COR-L47 (cell line): ENCODE data around the gene CHN1.

ENCODE experiments used
- DNase-seq: peaks from one replicate; lab custom pipeline; 2025; lab: John Stamatoyannopoulos, UW

The CHN1 gene

GRCh38 chr2:174826051-174826450 lies 179.1 kb downstream of the CHN1 start:
- DNase-seq = no peak

DNA sequence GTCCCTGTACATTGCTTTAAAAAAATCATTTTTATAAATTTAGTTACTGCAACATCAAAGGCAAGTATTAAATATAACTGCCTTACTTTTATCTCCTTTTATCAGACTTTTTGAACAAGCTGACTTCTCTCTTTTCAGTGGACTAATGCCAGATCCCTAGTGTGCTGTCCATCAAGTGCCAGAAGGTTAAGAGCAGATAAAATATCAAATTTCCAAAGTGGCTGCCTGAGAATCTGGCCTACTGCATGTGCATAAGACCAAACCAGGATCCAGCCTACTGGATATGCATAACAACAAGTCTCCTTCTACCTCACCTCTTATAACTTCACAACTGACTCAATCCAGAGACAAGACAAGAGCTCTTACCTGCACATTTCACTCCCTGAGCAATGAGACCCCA lies 181.1 kb downstream of the CHN1 start:
- DNase-seq = no peak

- DNase-seq = no peak
Measured at GRCh38 chr2:174821628-174822027, 183.6 kb downstream of the CHN1 start.

DNA sequence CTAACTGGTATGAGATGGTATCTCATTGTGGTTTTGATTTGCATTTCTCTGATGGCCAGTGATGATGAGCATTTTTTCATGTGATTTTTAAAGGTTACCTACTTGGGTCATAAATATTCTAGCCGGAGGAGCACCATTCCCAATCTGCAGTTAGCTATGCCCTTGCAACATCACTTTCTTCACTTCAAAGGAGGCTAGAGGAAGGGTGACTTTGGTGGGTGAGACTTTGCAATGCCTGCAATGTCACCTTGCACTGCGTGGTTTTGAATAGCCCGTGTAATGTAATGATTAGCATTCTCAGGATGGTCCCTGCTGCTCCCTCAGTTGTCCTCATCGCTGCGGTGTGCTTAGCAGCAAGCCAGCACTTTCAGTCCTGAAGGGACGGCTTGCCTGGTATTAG lies 184.8 kb downstream of the CHN1 start:
- no peak for DNase-seq

DNA sequence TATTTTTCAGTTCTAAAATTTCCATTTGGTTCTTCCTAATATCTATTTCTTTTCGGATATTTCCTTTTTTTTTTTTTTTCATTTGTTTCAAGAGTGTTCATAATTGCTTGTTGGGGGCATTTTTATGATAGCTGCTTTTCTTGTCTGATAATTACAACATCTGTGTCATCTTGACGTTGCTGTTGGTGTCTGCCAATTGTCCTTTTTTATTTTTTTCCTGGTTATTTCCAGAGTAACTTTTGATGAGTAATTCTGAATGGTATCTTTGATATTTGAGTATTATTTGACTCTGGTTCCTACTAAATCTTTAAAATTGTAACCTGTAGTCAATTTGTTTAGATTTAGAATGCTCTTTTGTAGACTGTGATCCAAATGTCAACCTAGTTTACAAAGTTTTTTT lies 189.7 kb downstream of the CHN1 start:
- no peak for DNase-seq

DNA sequence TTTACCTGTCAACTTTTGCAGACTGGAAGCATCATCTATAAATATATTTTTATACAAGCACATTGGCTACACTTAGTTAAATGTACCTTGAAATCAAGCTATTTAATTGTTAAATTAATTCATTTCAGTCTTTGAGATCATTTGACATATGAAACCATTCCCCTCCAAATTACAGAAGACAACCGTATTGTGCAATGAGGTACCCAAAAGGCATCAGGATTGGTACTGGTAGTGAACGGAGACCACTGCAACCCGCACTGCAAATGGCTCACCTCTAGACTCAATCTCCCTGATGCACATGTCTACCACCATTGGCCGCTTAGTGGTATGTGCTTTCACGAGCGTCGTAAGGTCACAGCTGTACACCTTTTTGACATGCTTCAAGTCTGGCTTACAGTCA lies 193.1 kb downstream of the CHN1 start:
- no peak for DNase-seq

GRCh38 chr2:174807931-174808330 lies 197.2 kb downstream of the CHN1 start:
- DNase-seq = no peak

- no peak for DNase-seq
Measured at GRCh38 chr2:174805803-174806202, 199.4 kb downstream of the CHN1 start.

DNA sequence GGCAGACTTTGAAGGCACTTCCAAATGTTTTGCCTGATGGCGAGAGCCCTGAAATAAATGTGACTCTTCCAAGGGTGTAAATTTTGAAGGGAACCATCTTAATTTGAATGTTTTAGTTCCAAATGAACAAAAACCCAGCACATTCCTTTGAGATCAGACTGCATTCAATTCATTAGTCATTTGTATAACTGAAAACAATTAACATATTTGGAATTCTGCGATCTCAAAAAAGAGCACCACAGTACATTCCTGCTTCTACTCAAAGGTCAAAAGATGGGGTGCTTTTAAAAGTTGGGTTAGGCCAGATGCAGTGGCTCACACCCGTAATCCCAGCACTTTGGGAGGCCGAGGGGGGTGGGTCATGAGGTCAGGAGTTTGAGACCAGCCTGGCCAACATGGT lies 202.7 kb downstream of the CHN1 start:
- no peak for DNase-seq

DNA sequence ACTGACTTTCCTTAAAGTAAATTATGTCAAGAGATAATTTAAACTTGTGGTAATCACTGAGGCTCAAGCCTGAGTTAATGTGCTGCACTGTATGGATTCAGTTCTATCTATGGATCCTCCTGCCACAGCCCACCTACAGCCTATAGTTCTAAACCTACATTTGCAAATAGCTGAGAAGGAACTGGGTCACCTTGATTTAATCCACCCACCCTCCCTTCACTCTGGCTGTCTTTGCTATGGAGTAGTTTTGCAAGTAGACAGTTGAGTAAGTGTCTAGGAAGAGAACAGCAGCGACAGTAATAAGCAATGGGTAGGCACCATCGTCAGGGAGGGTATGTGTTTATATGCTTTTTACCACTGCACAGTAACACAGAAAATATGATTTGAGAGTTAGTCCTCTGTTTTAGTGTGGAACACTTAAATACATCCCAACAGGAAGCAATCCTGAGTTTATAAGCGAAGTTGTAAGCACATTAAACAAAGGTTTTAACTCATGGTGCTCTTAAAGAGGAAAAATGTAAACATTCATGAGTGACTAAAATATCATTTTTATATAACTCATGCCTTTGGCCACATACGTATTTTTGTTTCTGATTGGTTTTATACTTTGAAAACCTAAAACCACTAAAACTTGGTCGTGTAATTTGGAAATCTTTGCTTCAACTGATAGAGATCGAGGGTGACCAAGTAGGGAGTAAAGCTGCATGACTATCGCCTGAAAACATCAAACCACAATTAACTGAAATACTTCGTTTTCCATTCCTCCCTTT lies 204.6 kb downstream of the CHN1 start:
- DNase-seq = no peak

GRCh38 chr2:174798801-174799200 lies 206.4 kb downstream of the CHN1 start:
- no peak for DNase-seq

DNA sequence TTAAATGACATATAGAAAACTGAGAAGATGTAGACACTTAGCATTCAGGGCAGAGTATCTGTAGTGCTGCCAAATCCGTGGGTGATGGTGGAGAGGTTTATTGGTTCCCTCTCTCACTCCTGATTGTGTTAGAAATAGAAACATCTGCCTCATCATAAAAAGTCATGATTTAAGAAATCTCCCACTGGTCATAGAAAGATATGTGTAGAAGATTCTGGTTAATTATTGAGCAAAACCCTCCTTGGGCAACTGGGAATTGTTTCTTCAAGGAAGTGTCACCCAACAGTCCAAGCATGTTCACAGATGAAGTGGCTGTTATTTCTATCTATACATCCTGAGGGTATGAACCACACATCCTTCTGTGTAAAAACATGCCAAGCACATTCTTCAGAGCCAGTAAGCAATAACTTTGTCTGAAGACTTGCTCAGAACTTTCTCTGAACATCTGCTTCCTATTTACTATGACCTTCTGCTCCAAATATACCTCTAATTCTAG lies 207.4 kb downstream of the CHN1 start:
- no peak for DNase-seq

DNA sequence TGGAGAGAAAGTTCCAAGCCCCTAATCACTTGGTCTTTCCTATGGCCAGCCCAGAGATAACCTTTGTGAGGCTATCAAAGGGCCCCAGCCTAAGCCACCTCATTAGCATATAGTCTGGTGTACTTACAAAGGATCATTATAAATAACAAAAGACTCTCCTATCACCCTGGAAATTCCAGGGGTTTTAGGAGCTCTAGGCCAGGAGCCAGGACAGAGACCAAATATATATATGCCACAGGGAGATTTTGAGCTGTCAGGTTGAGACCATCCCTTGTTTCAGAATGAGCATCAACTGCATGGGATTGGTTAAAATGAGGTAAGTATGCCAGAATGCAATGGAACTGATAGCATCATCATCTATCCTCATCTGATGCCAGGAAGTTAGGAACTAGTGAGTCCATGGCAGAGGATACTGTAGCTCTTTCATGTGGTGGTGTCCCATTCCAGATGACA lies 208.8 kb downstream of the CHN1 start:
- DNase-seq = no peak

- DNase-seq = no peak
Measured at GRCh38 chr2:174794851-174795374, 210.3 kb downstream of the CHN1 start.

- DNase-seq = no peak
Measured at GRCh38 chr2:174792309-174793025, 212.7 kb downstream of the CHN1 start.

- no peak for DNase-seq
Measured at GRCh38 chr2:174791746-174792280, 213.4 kb downstream of the CHN1 start.

GRCh38 chr2:174791020-174791419 lies 214.2 kb downstream of the CHN1 start:
- no peak for DNase-seq

DNA sequence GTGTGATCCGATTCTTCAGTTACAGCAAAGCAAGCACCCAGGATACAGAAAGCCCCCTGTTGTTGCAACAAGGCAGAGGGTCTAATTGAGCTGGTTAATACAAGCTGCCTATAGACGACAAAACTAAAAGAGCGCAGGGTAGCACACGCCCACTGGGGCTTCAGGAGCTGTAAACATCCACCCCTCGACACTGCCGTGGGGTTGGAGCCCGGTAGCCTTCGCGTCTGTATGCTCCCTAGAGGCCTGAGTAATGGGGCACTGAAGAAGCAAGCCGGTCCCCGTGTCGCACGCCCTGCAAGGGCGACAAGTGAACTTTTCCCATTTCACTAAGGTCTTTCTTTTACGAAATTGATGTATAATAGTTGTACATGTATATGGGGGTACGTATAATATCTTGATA lies 216.2 kb downstream of the CHN1 start:
- no peak for DNase-seq

GRCh38 chr2:174788291-174788929 lies 216.8 kb downstream of the CHN1 start:
- DNase-seq = no peak

- DNase-seq = no peak
Measured at GRCh38 chr2:174787487-174788205, 217.5 kb downstream of the CHN1 start.

GRCh38 chr2:174786066-174786725 lies 219.0 kb downstream of the CHN1 start:
- no peak for DNase-seq
